GM18526 (cell line): Measurements from ENCODE around the gene TNK1.
A peak's percentile ranks its signal among the peaks of the same experiment; 100 is the strongest.

Source experiments
- POLR2A ChIP-seq: IDR thresholded peaks from 3 replicates; pipeline ENCODE4 v1.6.1; 2011; ENCODE audit not compliant: insufficient read length; ENCODE audit errors: extremely low read depth

TNK1 gene

DNA sequence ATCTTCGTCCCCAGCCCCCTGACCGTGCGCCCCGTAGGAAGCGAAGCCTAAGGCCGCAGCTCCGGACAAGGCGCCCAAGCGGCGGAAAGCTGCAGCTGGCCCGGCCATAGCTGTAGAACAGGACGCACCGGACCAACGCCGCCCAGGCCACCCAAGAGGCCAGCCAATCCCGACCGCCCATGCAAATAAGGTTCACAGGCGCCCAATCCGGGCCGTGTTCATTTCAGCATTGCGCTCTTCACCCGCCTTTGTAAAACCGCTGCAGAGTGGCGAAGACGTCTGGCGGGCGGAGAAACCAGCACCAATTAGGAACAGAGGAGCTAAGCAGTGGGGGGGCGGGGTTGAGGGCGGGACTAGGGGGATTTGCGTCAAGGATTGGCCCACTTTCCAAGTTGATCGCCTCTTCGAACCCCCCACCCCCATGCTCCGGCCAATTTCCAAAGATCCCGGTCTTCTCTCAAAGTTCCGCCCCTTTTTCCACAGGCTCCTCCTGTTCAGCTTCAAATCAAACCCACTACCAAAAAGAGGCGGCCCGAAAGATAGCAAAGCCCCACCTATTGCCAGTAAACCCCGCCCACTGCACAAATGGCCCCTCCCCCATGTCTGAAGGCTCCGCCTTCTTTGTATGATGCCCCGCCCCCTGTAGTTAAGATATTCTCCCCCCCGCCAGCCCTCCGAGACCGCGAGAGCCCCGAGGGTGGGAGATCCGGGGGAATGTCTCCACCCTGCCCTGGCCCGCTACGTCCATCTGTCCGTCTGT, 23.3 kb downstream of the TNK1 start, which contains the start of gene TMEM256:
Gene TMEM256, minus strand, starts transcription at position 121 of the 760 bp plus-strand sequence. Its CDS starts 13 bp downstream, at position 108.
- TF ChIP-seq POLR2A, result peak; percentile 95

DNA sequence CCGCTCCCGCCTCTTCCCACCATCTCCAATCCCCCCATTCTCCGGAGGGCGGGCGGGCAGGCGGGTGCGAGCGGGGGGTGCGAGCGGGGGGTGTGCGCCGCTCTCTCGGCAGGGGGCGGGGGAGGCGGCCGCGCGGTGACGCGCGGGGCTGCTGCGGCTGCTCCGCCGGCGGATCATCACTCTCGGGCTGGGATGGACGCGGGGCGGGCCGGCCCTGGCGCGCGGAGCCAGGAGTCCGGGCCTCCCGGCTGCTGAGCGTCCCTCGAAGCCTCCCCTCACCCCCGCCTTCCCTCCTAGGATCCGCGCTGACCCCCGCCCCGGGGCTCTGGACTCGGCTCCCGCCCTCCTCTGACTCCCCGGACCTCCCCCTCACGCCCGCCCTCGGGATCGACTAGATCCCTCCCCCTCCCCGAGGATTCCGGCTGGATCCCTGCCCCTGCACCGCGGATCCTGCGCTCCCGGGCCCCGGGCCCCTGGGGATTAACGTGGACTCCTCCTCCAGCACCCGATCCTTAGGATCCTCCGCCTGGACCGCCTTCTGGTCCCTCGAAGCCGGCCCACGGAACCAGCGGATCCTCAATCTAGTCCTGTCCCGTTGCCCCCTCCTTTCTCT, 24.0 kb downstream of the TNK1 start:
- no peak for TF ChIP-seq POLR2A

DNA sequence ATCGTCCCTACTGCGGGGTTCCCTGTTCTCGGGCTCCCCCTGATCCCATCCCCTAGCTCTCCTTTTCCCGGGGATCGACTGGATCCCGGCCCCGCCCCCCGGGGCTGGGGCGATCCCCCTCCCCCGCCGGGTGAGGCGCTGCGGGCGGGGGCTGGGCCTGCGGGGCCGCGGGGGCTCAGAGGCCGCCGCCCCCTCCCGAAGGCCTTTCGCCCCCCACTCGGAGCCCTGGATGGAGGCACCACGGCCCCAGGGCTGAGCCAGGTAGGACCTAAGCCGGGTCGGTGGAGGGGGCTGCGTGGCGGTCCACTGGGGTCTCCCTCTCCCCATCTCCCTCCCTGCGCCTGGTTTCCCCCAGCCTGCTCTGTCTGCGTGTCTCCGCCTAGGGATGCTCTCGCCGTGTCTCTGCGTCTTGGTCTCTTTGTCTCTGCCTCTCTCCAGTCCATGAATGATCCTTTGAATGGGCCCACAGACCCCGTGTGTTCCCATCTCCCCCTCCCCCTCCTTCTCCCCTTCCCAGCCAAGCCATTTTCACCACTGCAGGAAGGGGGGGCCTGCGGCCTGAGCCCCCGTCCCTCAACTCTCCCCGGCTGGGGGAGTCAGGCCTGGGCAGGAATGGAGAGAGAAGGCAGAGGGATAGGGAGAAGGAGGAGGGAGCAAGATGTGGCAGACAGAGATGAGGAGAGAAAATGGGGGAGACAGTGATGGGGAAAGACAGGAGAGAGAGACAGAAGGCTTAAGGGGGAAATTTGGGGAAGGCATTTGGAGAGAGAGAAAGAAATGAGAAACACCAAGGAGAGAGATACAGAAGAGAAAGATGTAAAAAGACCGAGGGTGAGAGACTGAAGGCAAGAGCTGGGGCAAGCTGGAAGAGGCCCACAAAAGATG, 24.7 kb downstream of the TNK1 start:
- TF ChIP-seq POLR2A, result no peak

DNA sequence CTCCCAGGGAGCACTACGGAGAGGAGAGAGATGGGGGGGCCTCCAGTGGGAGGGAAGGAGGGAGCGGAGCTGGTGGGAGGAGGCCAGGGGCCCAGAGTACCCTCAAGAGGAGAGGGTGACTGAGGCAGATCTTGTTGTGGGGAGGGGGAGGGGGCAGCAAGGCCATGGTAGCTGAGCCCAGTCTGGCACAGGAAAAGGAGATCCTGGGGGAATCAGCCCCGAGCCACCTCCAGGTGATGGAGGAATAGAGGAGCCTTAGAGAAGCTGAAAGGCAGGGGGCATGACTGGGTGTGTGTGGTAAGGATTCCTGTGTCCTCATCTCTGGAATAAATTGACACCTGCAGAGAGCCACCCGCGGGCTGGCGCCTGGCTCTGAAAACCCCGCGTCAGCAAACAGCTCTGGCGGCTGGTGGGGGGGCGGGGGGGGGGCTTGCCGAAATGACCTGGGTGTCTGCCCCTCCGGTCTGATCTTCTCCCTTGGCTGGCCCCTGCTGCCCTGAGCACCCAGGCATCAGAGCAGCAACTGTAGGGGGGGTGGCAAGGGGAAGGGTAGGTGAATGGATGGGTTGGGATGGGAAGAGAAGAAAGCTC, 25.4 kb downstream of the TNK1 start:
- TF ChIP-seq POLR2A, result no peak

GRCh38 chr17:7407082-7407481, 26.2 kb downstream of the TNK1 start:
- TF ChIP-seq POLR2A, result no peak

GRCh38 chr17:7407485-7408251, 26.8 kb downstream of the TNK1 start, which contains the start of gene NLGN2:
Gene NLGN2 (plus strand): TSS chr17:7407845. CDS start chr17:7408256, 411 bp downstream.
- TF ChIP-seq POLR2A, result no peak

DNA sequence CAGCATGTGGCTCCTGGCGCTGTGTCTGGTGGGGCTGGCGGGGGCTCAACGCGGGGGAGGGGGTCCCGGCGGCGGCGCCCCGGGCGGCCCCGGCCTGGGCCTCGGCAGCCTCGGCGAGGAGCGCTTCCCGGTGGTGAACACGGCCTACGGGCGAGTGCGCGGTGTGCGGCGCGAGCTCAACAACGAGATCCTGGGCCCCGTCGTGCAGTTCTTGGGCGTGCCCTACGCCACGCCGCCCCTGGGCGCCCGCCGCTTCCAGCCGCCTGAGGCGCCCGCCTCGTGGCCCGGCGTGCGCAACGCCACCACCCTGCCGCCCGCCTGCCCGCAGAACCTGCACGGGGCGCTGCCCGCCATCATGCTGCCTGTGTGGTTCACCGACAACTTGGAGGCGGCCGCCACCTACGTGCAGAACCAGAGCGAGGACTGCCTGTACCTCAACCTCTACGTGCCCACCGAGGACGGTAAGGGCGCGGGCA, 27.4 kb downstream of the TNK1 start:
- no peak for TF ChIP-seq POLR2A

- no peak for TF ChIP-seq POLR2A
Measured at GRCh38 chr17:7408863-7409262, 28.0 kb downstream of the TNK1 start.

- no peak for TF ChIP-seq POLR2A
Measured at GRCh38 chr17:7409716-7410115, 28.8 kb downstream of the TNK1 start.

GRCh38 chr17:7410634-7411426, 29.9 kb downstream of the TNK1 start:
- TF ChIP-seq POLR2A, result no peak

- no peak for TF ChIP-seq POLR2A
Measured at GRCh38 chr17:7411427-7411750, 30.5 kb downstream of the TNK1 start.

DNA sequence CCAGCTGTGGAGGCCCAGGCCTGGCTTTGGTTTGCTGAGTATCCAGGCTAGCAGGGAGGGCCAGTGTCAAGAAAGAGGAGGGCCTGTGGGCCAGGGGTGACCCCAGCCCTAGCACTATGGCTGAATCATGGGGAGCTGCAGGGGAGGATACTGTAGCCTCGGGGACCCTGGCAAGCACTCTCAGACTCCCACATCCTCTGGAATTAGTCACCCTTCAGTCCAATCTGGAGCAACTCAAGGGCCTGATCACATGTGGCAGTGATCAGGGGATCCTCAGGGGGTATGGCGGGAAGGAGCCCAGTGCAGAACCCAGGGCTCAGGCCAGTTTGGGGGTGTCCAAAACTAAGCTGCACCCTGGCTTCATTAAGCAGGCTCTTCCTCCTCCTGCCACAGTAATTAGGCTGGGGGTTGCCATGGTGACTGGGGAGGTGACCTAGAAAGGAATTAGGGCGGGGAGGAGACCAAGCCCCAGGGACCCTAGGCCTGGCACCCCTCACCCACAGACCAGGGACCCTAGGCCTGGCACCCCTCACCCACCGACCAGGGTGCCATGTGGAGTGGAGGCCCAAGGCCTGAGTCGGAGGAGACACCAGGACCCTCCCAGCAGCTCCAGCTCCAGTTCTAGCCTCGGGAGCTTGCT, 32.6 kb downstream of the TNK1 start:
- no peak for TF ChIP-seq POLR2A

DNA sequence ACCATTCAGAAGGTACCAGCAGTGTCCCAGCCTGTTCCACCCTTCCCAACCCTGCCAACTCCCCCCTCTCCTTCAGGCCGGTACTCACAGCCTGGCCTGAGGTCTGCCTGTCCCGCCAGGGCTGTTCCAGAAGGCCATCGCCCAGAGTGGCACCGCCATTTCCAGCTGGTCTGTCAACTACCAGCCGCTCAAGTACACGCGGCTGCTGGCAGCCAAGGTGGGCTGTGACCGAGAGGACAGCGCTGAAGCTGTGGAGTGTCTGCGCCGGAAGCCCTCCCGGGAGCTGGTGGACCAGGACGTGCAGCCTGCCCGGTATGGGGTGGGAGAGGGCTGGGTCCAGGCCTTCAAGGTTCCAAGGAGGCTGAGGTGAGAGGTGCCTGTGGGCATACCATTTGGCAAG, 33.9 kb downstream of the TNK1 start:
- TF ChIP-seq POLR2A, result no peak

DNA sequence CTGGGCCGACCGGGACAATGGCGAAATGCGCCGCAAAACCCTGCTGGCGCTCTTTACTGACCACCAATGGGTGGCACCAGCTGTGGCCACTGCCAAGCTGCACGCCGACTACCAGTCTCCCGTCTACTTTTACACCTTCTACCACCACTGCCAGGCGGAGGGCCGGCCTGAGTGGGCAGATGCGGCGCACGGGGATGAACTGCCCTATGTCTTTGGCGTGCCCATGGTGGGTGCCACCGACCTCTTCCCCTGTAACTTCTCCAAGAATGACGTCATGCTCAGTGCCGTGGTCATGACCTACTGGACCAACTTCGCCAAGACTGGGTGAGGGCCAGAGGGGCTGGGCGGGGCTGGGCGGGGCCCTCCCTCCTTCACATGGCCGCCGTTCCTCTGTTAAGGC, 34.9 kb downstream of the TNK1 start:
- no peak for TF ChIP-seq POLR2A

DNA sequence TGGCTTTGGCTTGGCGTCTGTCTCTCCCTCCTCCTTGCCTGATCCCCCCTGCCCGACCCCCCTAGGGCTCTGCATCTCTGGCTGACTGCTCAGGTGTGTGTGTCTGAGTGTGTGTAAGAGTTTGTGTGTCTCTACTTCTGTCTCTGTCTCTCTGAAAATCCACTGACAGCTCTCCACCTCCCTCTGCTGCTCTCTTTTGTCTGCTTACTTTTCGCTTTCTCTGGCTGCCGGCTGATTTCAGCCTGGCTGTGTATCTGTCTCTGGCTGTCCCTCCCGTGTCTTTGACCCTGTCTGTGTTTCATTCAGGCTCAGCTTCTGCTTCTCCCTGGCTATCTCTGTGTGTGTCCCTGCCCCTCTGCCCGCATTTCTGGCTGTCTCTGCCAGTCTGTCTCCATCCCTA, 35.4 kb downstream of the TNK1 start:
- TF ChIP-seq POLR2A, result no peak
